K562 treated with DMSO at 1 percent for 4 hours (cell line): Measurements from ENCODE around the gene ZNF543. TPM values are rescaled to one million over a fixed set of nuclear protein-coding genes. Genes with fewer than 3 reads are reported as not detected.

Experiments used
- total RNA-seq: library from RNA; unstranded; fragments of 300-600 nt; gene quantifications from 2 replicates; pipeline ENCODE4 v1.2.3, GENCODE V29; 2022; ENCODE audit not compliant: insufficient read depth

The ZNF543 gene
- 0.71 TPM in 1 of 2 replicates, not detected in the other for total RNA-seq

DNA sequence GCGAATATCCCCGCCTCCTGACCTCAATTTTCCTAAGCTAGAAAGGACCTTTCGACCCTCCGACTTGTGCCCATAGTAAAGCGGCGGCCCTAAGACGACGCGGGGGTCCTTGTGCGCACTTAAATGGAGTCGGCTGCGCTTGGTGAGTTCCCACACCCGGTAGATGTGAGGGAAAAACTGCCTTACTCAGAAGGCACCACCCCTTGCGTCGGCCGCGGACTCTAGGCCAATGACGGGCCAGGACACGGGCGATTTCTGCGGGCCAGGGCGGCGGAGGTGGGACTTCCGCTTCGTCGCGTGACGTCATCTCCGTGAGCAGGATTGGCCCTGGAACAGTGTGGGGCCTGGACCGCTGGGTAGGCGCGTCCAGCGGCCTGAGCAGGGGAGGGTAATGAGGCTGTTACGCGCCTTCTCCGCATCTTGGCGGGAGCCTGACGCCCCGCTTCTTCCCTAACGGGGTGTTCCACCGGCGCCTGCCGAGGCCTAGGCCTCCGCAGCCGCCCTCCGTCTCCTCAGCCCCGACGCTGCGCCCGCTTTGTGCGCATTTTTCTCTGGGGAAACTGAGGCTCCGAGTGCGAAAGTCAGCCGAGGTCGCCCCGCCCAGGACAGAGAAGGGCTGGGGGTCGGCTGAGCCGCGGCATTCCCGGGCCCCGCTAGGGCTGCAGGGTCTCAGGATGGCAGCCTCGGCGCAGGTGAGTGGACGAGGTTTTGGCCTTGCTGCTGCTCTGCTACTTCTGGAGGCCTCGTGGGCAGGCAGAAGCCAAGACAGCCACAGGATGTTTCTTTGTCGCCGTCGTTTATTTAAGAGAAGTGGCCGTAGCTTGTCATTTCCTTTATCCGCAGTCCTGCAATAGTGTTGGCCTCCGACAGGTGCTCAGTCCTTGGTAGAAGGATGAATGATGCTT lies at the start of gene ZNF543:
Gene ZNF543 (plus strand): TSS at position 293 of the 905 bp plus-strand sequence. CDS start 382 bp downstream, at position 675.

GRCh38 chr19:57280165-57280961 lies 39.9 kb upstream of the ZNF543 start, which contains the start of gene ZNF460:
Gene ZNF460, plus strand, starts transcription at chr19:57280485. Its CDS starts 322 bp downstream, at chr19:57280807.

GRCh38 chr19:57350877-57351805 lies 30.9 kb downstream of the ZNF543 start, which contains the start of gene ZNF304:
Gene ZNF304, plus strand, starts transcription at chr19:57351271. Its CDS starts 394 bp downstream, at chr19:57351665.

DNA sequence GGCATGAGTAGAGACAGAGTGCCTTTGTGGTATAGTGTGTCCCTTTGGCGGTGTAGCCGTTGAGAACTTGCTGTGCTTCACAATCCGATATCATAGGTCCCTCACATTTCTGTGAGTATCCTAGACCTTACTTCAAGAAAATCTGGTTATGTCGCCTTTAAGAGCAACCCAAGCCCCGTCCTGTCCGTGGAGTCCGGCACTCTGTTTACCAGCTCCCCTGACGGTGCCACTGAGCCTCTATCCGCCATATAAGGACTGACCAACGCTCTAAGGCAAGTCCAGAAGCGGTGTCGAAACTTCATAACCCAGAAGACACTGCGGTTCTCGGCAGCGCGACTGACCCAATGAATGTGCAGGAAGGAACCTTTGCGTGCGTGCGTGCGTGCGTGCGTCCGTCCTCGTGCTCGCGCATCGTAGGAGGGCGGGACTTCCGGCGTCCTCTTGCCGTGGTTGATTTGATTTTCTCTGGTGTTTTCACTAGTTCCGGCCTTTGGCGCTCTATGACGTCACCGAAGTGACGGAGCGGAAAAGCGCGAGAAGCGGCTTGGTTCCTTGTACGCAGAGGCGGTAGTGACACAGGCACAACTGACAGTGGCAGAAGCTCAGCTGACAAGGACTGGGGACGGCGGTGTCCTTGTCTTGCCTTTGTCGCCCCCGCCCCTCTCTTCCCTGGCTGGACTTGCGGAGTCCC lies 42.9 kb downstream of the ZNF543 start, which contains the start of the genes TRAPPC2B and ZNF547:
Gene TRAPPC2B (plus strand): TSS at position 555 of the 691 bp plus-strand sequence. CDS start 1,283 bp downstream, outside the sequence.
Gene ZNF547 (plus strand): TSS at position 555 of the 691 bp plus-strand sequence. CDS start 5,005 bp downstream, outside the sequence.

Other genes starting within 250 kb of the ZNF543 start
- gene USP29, start 200.5 kb upstream of the ZNF543 start, total RNA-seq: not detected in 2 replicates
- gene ZIM3, start 175.3 kb upstream of the ZNF543 start, total RNA-seq: not detected in 2 replicates
- not detected in 2 replicates for gene DUXA, start 153.0 kb upstream of the ZNF543 start, total RNA-seq
- gene ZNF264, start 129.0 kb upstream of the ZNF543 start, total RNA-seq: 4.4 and 8.8 TPM in 2 replicates
- gene AURKC, start 89.4 kb upstream of the ZNF543 start, total RNA-seq: 8.3 and 10.2 TPM in 2 replicates
- gene ZNF805, start 79.8 kb upstream of the ZNF543 start, total RNA-seq: 1.7 and 2.0 TPM in 2 replicates
- 0.97 and 1.3 TPM in 2 replicates for gene ZNF460, start 40.0 kb upstream of the ZNF543 start, total RNA-seq
- 3.1 and 4.0 TPM in 2 replicates for gene ZNF304, start 30.8 kb downstream of the ZNF543 start, total RNA-seq
- 5.5 and 7.3 TPM in 2 replicates for gene TRAPPC2B, start 43.1 kb downstream of the ZNF543 start, total RNA-seq
- gene ZNF547, start 43.1 kb downstream of the ZNF543 start, total RNA-seq: 0.42 and 1.0 TPM in 2 replicates
- 3.1 and 6.6 TPM in 2 replicates for gene ZNF548, start 69.4 kb downstream of the ZNF543 start, total RNA-seq
- 0.82 and 1.4 TPM in 2 replicates for gene ZNF17, start 90.7 kb downstream of the ZNF543 start, total RNA-seq
- 4.7 and 5.6 TPM in 2 replicates for gene ZNF749, start 114.9 kb downstream of the ZNF543 start, total RNA-seq
- not detected in 2 replicates for gene VN1R1, start 136.7 kb downstream of the ZNF543 start, total RNA-seq
- gene ZNF772, start 157.1 kb downstream of the ZNF543 start, total RNA-seq: 0.24 and 0.67 TPM in 2 replicates
- gene ZNF419, start 167.3 kb downstream of the ZNF543 start, total RNA-seq: 1.6 and 3.4 TPM in 2 replicates
- 0.31 and 5.2 TPM in 2 replicates for gene ZNF773, start 179.5 kb downstream of the ZNF543 start, total RNA-seq
- gene ZNF549, start 206.9 kb downstream of the ZNF543 start, total RNA-seq: 0.29 TPM in 1 of 2 replicates, not detected in the other
- 2.7 and 6.8 TPM in 2 replicates for gene ZNF550, start 239.4 kb downstream of the ZNF543 start, total RNA-seq